ENCODE data around the gene PRR5. TPM values are rescaled to one million over a fixed set of nuclear protein-coding genes. Genes with fewer than 3 reads are reported as not detected.
A peak's percentile ranks its signal among the peaks of the same experiment; 100 is the strongest.

PRR5 gene
- total RNA-seq, 2 experiments from 2014 or later = 29.0 to 31.6 TPM

DNA sequence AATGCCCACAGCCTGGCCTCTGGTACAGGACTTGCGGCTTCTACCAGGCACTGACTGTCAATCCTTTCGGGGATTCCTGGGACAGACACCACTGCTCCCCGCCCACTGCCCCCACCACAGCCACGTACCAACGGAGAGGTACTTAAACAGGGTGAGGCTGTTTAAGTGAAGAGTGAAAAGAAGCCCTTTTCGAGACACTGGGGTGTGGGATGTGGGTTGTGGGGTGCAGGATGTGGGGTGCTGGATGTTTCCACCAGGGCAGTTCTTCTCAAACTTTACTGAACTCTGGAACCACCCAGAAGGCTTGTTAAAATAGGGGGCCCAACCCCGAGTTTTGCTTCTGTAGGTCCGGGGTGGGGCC is 34.2 kb upstream of the PRR5 start:
- H3K4me3 ChIP-seq (ENCODE audit: low read length) = peak overlapping the region; percentile 64
- peak overlapping the region; percentile 88 for H3K27ac Mint-ChIP-seq
- no peaks in the 10 kb centered on the region for H3K36me3 Mint-ChIP-seq (ENCODE audit: low read depth)
- H3K27me3 ChIP-seq (ENCODE audit: control insufficient read depth in 1 of 2, insufficient read depth in 2 of 2, low read length in 2 of 2) = no peaks in the 10 kb centered on the region
- peak overlapping the region; percentile 85 for H3K4me3 Mint-ChIP-seq
- POLR2A ChIA-PET = interaction anchor here (0.8 to 1.5 kb wide), 4 partner anchors 13 to 713 kb away, joined by 3 to 5 read pairs (median 4); partner anchors contain the start of gene SAMM50
- TF ChIP-seq CTCF (IDR thresholded peaks at IDR 0.05) = no peak
- peak overlapping the region; percentile 83 to 86 for H3K27ac ChIP-seq (ENCODE audit: low read depth in 1 of 2, low read length in 2 of 2)
- DNase-seq (peak; percentile 31 to 94 (median 47)), ATAC-seq (ENCODE audit: poor library complexity) (peak; percentile 75)
- intact Hi-C loops (cut with DNase I, micrococcal nuclease) = loop anchor here (1.0 to 10.0 kb wide), 5 partner anchors 17 to 483 kb away; partner anchors contain the start of genes PARVG (in 1 of the 2), PRR5 (in 1 of the 2) and RTL6 (in 1 of the 2)
- H3K27me3 Mint-ChIP-seq = no peaks in the 10 kb centered on the region
- CTCF ChIA-PET = interaction anchor here (4.0 kb wide), 1 partner anchor 17 kb away, joined by 22 read pairs; no protein-coding TSS in a partner anchor
- H3K9me3 ChIP-seq (ENCODE audit: control insufficient read depth in 1 of 2, insufficient read depth in 1 of 2, low read length in 2 of 2) = peaks cover 0 to 4% of the 10 kb centered on the region in 2 experiments
- peaks cover 73% of the 10 kb centered on the region for H3K4me1 Mint-ChIP-seq (ENCODE audit: low read depth)
- H3K9me3 Mint-ChIP-seq = no peaks in the 10 kb centered on the region
- H3K4me1 ChIP-seq (ENCODE audit: insufficient read depth, low read length) = peaks cover 84% of the 10 kb centered on the region
- no peaks in the 10 kb centered on the region for H3K36me3 ChIP-seq (ENCODE audit: insufficient read depth, low read length)

GRCh38 chr22:44668190-44668885 is 33.7 kb upstream of the PRR5 start:
- peaks cover 84% of the 10 kb centered on the region for H3K4me1 ChIP-seq (ENCODE audit: insufficient read depth, low read length)
- H3K36me3 ChIP-seq (ENCODE audit: insufficient read depth, low read length) = no peaks in the 10 kb centered on the region
- Mint-ChIP-seq H3K4me3 (peak overlapping the region; percentile 85), H3K4me1 (ENCODE audit: low read depth) (peaks cover 71% of the 10 kb centered on the region), H3K36me3 (ENCODE audit: low read depth) (no peaks in the 10 kb centered on the region), H3K27ac (peak overlapping the region; percentile 88), H3K9me3 (no peaks in the 10 kb centered on the region), H3K27me3 (no peaks in the 10 kb centered on the region)
- CTCF ChIA-PET = interaction anchor here (4.0 kb wide), 1 partner anchor 16 kb away, joined by 22 read pairs; no protein-coding TSS in a partner anchor
- POLR2A ChIA-PET = interaction anchor here (1.2 to 1.5 kb wide), 3 partner anchors 12 to 713 kb away, joined by 3 to 5 read pairs (median 5); partner anchors contain the start of gene SAMM50
- peak overlapping the region; percentile 83 to 86 for H3K27ac ChIP-seq (ENCODE audit: low read depth in 1 of 2, low read length in 2 of 2)
- intact Hi-C loops (cut with DNase I, micrococcal nuclease) = loop anchor here (1.0 to 10.0 kb wide), 5 partner anchors 16 to 484 kb away; partner anchors contain the start of genes PARVG (in 1 of the 2), PRR5 (in 1 of the 2) and RTL6 (in 1 of the 2)
- peaks cover 0 to under 1% of the 10 kb centered on the region in 2 experiments for H3K9me3 ChIP-seq (ENCODE audit: control insufficient read depth in 1 of 2, insufficient read depth in 1 of 2, low read length in 2 of 2)
- peak; percentile 54 for ATAC-seq (ENCODE audit: poor library complexity)
- H3K27me3 ChIP-seq (ENCODE audit: control insufficient read depth in 1 of 2, insufficient read depth in 2 of 2, low read length in 2 of 2) = no peaks in the 10 kb centered on the region
- DNase-seq = peak in 13 of 14 experiments; percentile 13 to 82 (median 49)
- H3K4me3 ChIP-seq (ENCODE audit: low read length) = peak overlapping the region; percentile 69
- TF ChIP-seq CTCF (IDR thresholded peaks at IDR 0.05) = no peak

- Mint-ChIP-seq H3K4me3 (peak overlapping the region; percentile 84), H3K27ac (peak overlapping the region; percentile 57), H3K36me3 (ENCODE audit: low read depth) (no peaks in the 10 kb centered on the region), H3K9me3 (no peaks in the 10 kb centered on the region), H3K27me3 (no peaks in the 10 kb centered on the region), H3K4me1 (ENCODE audit: low read depth) (peaks cover 65% of the 10 kb centered on the region)
- POLR2A ChIA-PET = interaction anchor here (1.2 to 1.5 kb wide), 3 partner anchors 11 to 714 kb away, joined by 3 to 5 read pairs (median 5); partner anchors contain the start of gene SAMM50
- intact Hi-C loops (cut with DNase I, micrococcal nuclease) = loop anchor here (1.0 to 10.0 kb wide), 7 partner anchors 9 to 484 kb away; partner anchors contain the start of genes PARVG (in 1 of the 2), PRR5 (in 1 of the 2) and RTL6 (in 1 of the 2)
- CTCF ChIA-PET = interaction anchor here (4.0 kb wide), 1 partner anchor 15 kb away, joined by 22 read pairs; no protein-coding TSS in a partner anchor
- DNase-seq = peak in 2 of 14 experiments; percentile 8 to 21
- no peaks in the 10 kb centered on the region for H3K27me3 ChIP-seq (ENCODE audit: control insufficient read depth in 1 of 2, insufficient read depth in 2 of 2, low read length in 2 of 2)
- no peaks in the 10 kb centered on the region for H3K36me3 ChIP-seq (ENCODE audit: insufficient read depth, low read length)
- H3K4me1 ChIP-seq (ENCODE audit: insufficient read depth, low read length) = peaks cover 77% of the 10 kb centered on the region
- no peak for TF ChIP-seq CTCF (IDR thresholded peaks at IDR 0.05)
- H3K4me3 ChIP-seq (ENCODE audit: low read length) = peak overlapping the region; percentile 69
- no peak overlapping the region for H3K27ac ChIP-seq (ENCODE audit: low read depth in 1 of 2, low read length in 2 of 2)
- ATAC-seq (ENCODE audit: poor library complexity) = no peak
- H3K9me3 ChIP-seq (ENCODE audit: control insufficient read depth in 1 of 2, insufficient read depth in 1 of 2, low read length in 2 of 2) = no peaks in the 10 kb centered on the region
Observed at GRCh38 chr22:44668886-44669521, 33.0 kb upstream of the PRR5 start.

All from CD4-positive, alpha-beta T cell (primary cell).